Chondrocyte (in vitro differentiated cells): ENCODE measurements around the gene ANP32B. TPM values are rescaled to one million over a fixed set of nuclear protein-coding genes. Genes with fewer than 3 reads are reported as not detected.
"Not testable (repeated sequence)": the region's sequence is repeated elsewhere in the genome, so short reads cannot be mapped to it uniquely, and the experiment has no call there.

Experiments
- DNase-seq: peaks from one replicate; pipeline ENCODE4 v3.0.0; 2021; ENCODE audit warnings: mixed read lengths, low spot score
- H3K27ac Mint-ChIP-seq: one replicate; pipeline ENCODE4 v1.8.0; 2021; ENCODE audit warnings: mild to moderate bottlenecking, moderate library complexity, mixed read lengths; ENCODE audit not compliant: unreplicated experiment
- H3K27me3 Mint-ChIP-seq: 2 replicates; pipeline ENCODE4 v1.8.0; 2021; ENCODE audit warnings: low read depth, mixed read lengths
- H3K36me3 Mint-ChIP-seq: 2 replicates; pipeline ENCODE4 v1.8.0; 2021; ENCODE audit warnings: low read depth, mixed read lengths
- H3K4me1 Mint-ChIP-seq: 2 replicates; pipeline ENCODE4 v1.8.0; 2021; ENCODE audit warnings: low read depth, mild to moderate bottlenecking, mixed read lengths
- H3K4me3 Mint-ChIP-seq: one replicate; pipeline ENCODE4 v1.8.0; 2021; ENCODE audit warnings: mild to moderate bottlenecking, moderate library complexity, mixed read lengths; ENCODE audit not compliant: unreplicated experiment
- H3K9me3 Mint-ChIP-seq: 2 replicates; pipeline ENCODE4 v1.8.0; 2021; ENCODE audit warnings: low read depth, mixed read lengths
- total RNA-seq: library from RNA; stranded (reverse); gene quantifications from 3 replicates; pipeline ENCODE4 v1.2.1, GENCODE V29; 2021
- TF ChIP-seq, protein P1 (sequence below): fragments of 200-600 bp; sonication (generic); IDR thresholded peaks from 2 replicates; pipeline ENCODE4 v1.5.0; 2021; ENCODE audit warnings: antibody characterized with exemption, mild to moderate bottlenecking, moderate library complexity

ANP32B gene
- total RNA-seq, 1 donor from 2014 or later = 86.1 TPM

- Mint-ChIP-seq H3K9me3 (no peaks in the 10 kb centered on the region), H3K4me1 (no peaks in the 10 kb centered on the region), H3K36me3 (peaks cover 1% of the 10 kb centered on the region), H3K4me3 (no peak overlapping the region), H3K27ac (no peak overlapping the region), H3K27me3 (peaks cover 54% of the 10 kb centered on the region)
- no peak for DNase-seq
- TF ChIP-seq, protein P1, sequence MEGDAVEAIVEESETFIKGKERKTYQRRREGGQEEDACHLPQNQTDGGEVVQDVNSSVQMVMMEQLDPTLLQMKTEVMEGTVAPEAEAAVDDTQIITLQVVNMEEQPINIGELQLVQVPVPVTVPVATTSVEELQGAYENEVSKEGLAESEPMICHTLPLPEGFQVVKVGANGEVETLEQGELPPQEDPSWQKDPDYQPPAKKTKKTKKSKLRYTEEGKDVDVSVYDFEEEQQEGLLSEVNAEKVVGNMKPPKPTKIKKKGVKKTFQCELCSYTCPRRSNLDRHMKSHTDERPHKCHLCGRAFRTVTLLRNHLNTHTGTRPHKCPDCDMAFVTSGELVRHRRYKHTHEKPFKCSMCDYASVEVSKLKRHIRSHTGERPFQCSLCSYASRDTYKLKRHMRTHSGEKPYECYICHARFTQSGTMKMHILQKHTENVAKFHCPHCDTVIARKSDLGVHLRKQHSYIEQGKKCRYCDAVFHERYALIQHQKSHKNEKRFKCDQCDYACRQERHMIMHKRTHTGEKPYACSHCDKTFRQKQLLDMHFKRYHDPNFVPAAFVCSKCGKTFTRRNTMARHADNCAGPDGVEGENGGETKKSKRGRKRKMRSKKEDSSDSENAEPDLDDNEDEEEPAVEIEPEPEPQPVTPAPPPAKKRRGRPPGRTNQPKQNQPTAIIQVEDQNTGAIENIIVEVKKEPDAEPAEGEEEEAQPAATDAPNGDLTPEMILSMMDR = no peak
These were observed 42.9 kb upstream of the ANP32B start for GRCh38 chr9:97940233-97940632.

GRCh38 chr9:97940741-97941140, 42.4 kb upstream of the ANP32B start:
- no peak overlapping the region for H3K4me3 Mint-ChIP-seq
- no peak overlapping the region for H3K27ac Mint-ChIP-seq
- peaks cover 52% of the 10 kb centered on the region for H3K27me3 Mint-ChIP-seq
- DNase-seq = no peak
- TF ChIP-seq, protein P1 = no peak
- no peaks in the 10 kb centered on the region for H3K9me3 Mint-ChIP-seq
- H3K36me3 Mint-ChIP-seq = peaks cover 1% of the 10 kb centered on the region
- no peaks in the 10 kb centered on the region for H3K4me1 Mint-ChIP-seq

DNA sequence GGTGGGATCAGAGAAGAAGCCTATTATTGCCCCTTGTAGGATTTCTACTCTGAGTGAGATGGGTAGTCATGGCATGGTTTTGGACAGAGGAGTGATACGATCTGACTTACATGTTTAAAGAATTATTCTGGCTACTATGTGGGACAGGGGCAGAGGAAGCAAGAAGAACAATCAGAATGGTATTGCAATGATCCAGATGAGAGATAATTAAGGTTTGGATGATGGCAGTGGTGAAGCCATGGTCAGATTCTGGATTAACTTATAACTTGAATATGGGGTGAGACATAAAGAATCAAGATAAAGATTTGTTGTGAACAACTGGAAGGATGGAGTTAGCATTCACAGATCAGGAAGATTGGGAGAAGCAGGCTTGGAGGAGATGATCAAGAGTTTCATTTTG, 41.8 kb upstream of the ANP32B start:
- H3K4me3 Mint-ChIP-seq = no peak overlapping the region
- no peak overlapping the region for H3K27ac Mint-ChIP-seq
- peaks cover 52% of the 10 kb centered on the region for H3K27me3 Mint-ChIP-seq
- H3K9me3 Mint-ChIP-seq = no peaks in the 10 kb centered on the region
- no peak for DNase-seq
- H3K36me3 Mint-ChIP-seq = peaks cover 1% of the 10 kb centered on the region
- H3K4me1 Mint-ChIP-seq = no peaks in the 10 kb centered on the region
- TF ChIP-seq, protein P1 = no peak

- peaks cover 56% of the 10 kb centered on the region for H3K27me3 Mint-ChIP-seq
- H3K27ac Mint-ChIP-seq = no peak overlapping the region
These were observed 39.8 kb upstream of the ANP32B start for GRCh38 chr9:97943308-97943855.

DNA sequence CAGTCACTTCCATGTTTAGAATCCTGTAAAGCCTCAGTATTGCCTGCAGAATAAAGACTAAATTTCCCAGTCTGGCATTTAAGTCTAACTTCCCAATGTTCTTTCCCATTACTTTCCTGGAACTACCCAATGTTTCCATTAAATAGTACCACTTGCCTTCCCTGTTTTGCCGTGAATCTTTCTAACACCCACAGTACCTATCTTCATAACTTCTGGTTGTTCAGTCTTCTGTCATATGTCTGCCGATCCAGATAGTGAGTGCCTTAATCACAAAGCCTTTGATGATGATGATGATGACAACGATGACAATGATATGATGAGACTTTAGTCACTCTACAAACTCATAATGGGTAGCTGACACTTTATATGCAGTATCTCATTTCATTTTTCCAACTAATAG, 38.5 kb upstream of the ANP32B start:
- no peak for DNase-seq
- H3K9me3 Mint-ChIP-seq = no peaks in the 10 kb centered on the region
- TF ChIP-seq, protein P1 = no peak
- H3K4me1 Mint-ChIP-seq = no peaks in the 10 kb centered on the region
- peaks cover 2% of the 10 kb centered on the region for H3K36me3 Mint-ChIP-seq
- H3K27me3 Mint-ChIP-seq = peaks cover 55% of the 10 kb centered on the region
- H3K27ac Mint-ChIP-seq = no peak overlapping the region
- H3K4me3 Mint-ChIP-seq = no peak overlapping the region

More at GRCh38 chr9:97943308-97943855, 39.8 kb upstream of the ANP32B start:
- TF ChIP-seq, protein P1 = no peak
- Mint-ChIP-seq H3K9me3 (no peaks in the 10 kb centered on the region), H3K4me3 (no peak overlapping the region), H3K4me1 (no peaks in the 10 kb centered on the region), H3K36me3 (peaks cover 1% of the 10 kb centered on the region)
- DNase-seq = no peak

DNA sequence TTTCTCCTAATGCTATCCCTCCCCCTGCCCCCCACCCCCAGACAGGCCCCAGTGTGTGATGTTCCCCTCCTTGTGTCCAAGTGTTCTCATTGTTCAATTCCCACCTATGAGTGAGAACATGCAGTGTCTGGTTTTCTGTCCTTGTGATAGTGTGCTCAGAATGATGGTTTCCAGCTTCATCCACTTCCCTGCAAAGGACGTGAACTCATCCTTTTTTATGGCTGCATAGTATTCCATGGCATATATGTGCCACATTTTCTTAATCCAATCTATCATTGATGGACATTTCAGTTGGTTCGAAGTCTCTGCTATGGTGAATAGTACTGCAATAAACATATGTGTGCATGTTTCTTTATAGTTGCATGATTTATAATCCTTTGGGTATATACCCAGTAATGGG, 37.7 kb upstream of the ANP32B start:
- H3K4me1 Mint-ChIP-seq, H3K27ac Mint-ChIP-seq, H3K36me3 Mint-ChIP-seq, H3K9me3 Mint-ChIP-seq, H3K4me3 Mint-ChIP-seq, DNase-seq: not testable (repeated sequence)
- H3K27me3 Mint-ChIP-seq = peaks cover 59% of the 10 kb centered on the region

DNA sequence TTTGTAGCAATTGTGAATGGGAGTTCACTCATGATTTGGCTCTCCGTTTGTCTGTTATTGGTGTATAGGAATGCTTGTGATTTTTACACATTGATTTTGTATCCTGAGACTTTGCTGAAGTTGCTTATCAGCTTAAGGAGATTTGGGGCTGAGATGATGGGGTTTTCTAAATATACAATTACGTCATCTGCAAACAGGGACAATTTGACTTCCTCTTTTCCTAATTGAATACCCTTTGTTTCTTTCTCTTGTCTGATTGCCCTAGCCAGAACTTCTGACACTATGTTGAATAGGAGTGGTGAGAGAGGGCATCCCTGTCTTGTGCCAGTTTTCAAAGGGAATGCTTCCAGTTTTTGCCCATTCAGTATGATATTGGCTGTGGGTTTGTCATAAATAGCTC, 36.0 kb upstream of the ANP32B start:
- H3K9me3 Mint-ChIP-seq, H3K27ac Mint-ChIP-seq, H3K36me3 Mint-ChIP-seq, H3K4me3 Mint-ChIP-seq, H3K4me1 Mint-ChIP-seq, DNase-seq: not testable (repeated sequence)
- peaks cover 50% of the 10 kb centered on the region for H3K27me3 Mint-ChIP-seq

- H3K27me3 Mint-ChIP-seq = peaks cover 55% of the 10 kb centered on the region
- not testable (repeated sequence) for H3K4me1 Mint-ChIP-seq, H3K27ac Mint-ChIP-seq
These were observed 32.3 kb upstream of the ANP32B start for GRCh38 chr9:97950873-97951272.

More at GRCh38 chr9:97950873-97951272, 32.3 kb upstream of the ANP32B start:
- not testable (repeated sequence) for H3K9me3 Mint-ChIP-seq, DNase-seq, H3K36me3 Mint-ChIP-seq, H3K4me3 Mint-ChIP-seq
